Gastrocnemius medialis (tissue), 4 donors: ENCODE results near the gene SMC1B. TPM values are rescaled to one million over a fixed set of nuclear protein-coding genes. Genes with fewer than 3 reads are reported as not detected.
A peak's percentile ranks its signal among the peaks of the same experiment; 100 is the strongest.
"Not testable (repeated sequence)": the region's sequence is repeated elsewhere in the genome, so short reads cannot be mapped to it uniquely, and the experiment has no call there.

Experiments
- ATAC-seq, 2 donors: fragments of 150-250 bp; one replicate each; pipeline ENCODE4 v1.9.1; 2016
- DNase-seq, 2 donors: peaks; one replicate each; pipeline ENCODE4 v3.0.0-alpha.2; 2019
- H3K27ac ChIP-seq, 4 donors: fragments of 200-600 bp; sonication (generic); 1 replicate in 1 of 4; 2 replicates in 3 of 4; pipeline ENCODE4 v1.5.1; 2016 to 2018; ENCODE audit warnings: mild to moderate bottlenecking in 2 of 4, moderate library complexity in 1 of 4
- H3K27me3 ChIP-seq, 3 donors: fragments of 200-600 bp; sonication (generic) in 2 of 3; 1 replicate in 1 of 3; 2 replicates in 2 of 3; pipeline versions ENCODE4 v1.5.1 to v1.6.0; 2016 to 2019; ENCODE audit warnings: mild to moderate bottlenecking in 1 of 3, moderate library complexity in 1 of 3
- H3K36me3 ChIP-seq, 2 donors: fragments of 200-600 bp; sonication (generic) in 1 of 2; one replicate each; pipeline ENCODE4 v1.5.1; 2017 to 2018
- H3K4me1 ChIP-seq, 2 donors: fragments of 200-600 bp; sonication (generic) in 1 of 2; one replicate each; pipeline ENCODE4 v1.5.1; 2016 to 2017; ENCODE audit warnings: mild to moderate bottlenecking in 2 of 2
- H3K4me3 ChIP-seq, 4 donors: fragments of 200-600 bp; sonication (generic) in 3 of 4; 1 replicate in 1 of 4; 2 replicates in 3 of 4; pipeline ENCODE4 v1.5.1; 2016 to 2019; ENCODE audit warnings: mild to moderate bottlenecking in 2 of 4
- H3K9me3 ChIP-seq, 3 donors: fragments of 200-600 bp; sonication (generic) in 2 of 3; 1 replicate in 1 of 3; 2 replicates in 2 of 3; pipeline ENCODE4 v1.5.1; 2016 to 2019
- POLR2A ChIP-seq, 2 donors: fragments of 450-650 bp; IDR thresholded peaks; one replicate each; pipeline ENCODE4 v1.6.1; 2017; ENCODE audit warnings: antibody characterized with exemption in 2 of 2, mild to moderate bottlenecking in 2 of 2, moderate library complexity in 2 of 2
- in situ Hi-C, 4 donors: fragments of 200-750 bp; cut with MboI; loops; one replicate each; pipeline versions ENCODE4 v1.15.0 to v1.8.0; 2017; ENCODE audit warnings: low sequenced_read_pairs in 4 of 4
- intact Hi-C: fragments of 100-400 bp; cut with DNase I; formaldehyde crosslinking; loops from one replicate; pipeline ENCODE4 v1.15.1; 2023; ENCODE audit warnings: low total_unique reads
- total RNA-seq, 4 donors: library from RNA; depleted of rRNA; stranded (reverse); fragments of >200 nt; gene quantifications; one replicate each; pipeline versions ENCODE4 v1.1.0 to v1.2.3, GENCODE V29; 2016
- TF ChIP-seq, protein P1 (sequence below), 5 experiments: fragments of 450-650 bp in 3 of 5; fragments of 200-600 bp in 2 of 5; sonication (generic) in 2 of 5; IDR thresholded peaks in 4 of 5; conservative IDR thresholded peaks in 1 of 5; 1 replicate in 4 of 5; 2 replicates in 1 of 5; pipeline ENCODE4 v1.5.1; 2016 to 2019; ENCODE audit warnings: antibody characterized with exemption in 5 of 5, mild to moderate bottlenecking in 3 of 5, moderate library complexity in 3 of 5

The SMC1B gene
- total RNA-seq, 4 donors from 2014 or later: not detected

DNA sequence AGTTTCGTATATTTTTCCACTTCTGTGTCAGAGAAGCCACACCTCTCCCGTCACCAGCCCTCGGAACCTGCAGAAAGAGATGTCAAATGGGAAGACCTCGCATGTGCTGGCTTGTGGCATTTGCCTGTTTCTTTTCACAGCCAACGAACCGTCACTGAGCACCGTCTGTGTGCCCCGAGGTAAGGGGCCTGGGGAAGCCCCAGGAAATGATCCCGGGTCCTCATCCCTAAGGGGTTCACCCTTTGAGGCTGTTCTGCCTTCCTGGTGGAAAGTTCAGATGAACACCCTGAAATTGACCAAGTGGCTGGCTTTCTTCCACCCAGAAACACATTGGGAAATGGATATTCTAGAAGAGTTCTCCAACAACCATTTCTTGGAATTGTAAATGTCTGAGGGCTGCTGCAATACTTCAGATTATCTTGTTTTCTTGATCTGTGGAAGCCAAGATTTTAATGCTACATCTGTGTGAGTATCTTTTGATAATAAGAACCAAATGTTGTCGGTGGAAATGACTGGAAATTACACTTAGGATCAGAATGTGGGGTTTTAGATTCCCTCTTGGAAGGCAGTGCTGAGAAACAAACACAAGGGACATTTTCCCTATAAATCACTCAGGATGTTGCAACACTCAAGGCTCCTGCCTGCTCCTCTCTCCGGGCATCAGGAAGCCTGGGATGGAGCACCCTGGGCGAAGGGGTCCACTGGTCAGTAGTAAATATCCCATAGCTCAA, 37.7 kb upstream of the SMC1B start:
- intact Hi-C loops (loop anchor here (5.0 kb wide), 1 partner anchor 61 kb away; no protein-coding TSS in a partner anchor), in situ Hi-C loops (no loop called here)
- TF ChIP-seq POLR2A (IDR thresholded peaks at IDR 0.05): no peak
- TF ChIP-seq, protein P1, sequence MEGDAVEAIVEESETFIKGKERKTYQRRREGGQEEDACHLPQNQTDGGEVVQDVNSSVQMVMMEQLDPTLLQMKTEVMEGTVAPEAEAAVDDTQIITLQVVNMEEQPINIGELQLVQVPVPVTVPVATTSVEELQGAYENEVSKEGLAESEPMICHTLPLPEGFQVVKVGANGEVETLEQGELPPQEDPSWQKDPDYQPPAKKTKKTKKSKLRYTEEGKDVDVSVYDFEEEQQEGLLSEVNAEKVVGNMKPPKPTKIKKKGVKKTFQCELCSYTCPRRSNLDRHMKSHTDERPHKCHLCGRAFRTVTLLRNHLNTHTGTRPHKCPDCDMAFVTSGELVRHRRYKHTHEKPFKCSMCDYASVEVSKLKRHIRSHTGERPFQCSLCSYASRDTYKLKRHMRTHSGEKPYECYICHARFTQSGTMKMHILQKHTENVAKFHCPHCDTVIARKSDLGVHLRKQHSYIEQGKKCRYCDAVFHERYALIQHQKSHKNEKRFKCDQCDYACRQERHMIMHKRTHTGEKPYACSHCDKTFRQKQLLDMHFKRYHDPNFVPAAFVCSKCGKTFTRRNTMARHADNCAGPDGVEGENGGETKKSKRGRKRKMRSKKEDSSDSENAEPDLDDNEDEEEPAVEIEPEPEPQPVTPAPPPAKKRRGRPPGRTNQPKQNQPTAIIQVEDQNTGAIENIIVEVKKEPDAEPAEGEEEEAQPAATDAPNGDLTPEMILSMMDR (IDR thresholded peaks at IDR 0.05 in 4 of 5, conservative IDR thresholded peaks at IDR 0.05 in 1 of 5): no peak
- H3K9me3 ChIP-seq: no peaks in the 10 kb centered on the region
- H3K27ac ChIP-seq: peak overlapping the region in 3 of 4 donors; percentile 17 to 59 (median 54)
- peak in 1 of 2 donors; percentile 36 for DNase-seq
- H3K36me3 ChIP-seq: no peaks in the 10 kb centered on the region
- H3K4me1 ChIP-seq: no peaks in the 10 kb centered on the region
- ATAC-seq: peak; percentile 68 to 73
- H3K27me3 ChIP-seq: no peaks in the 10 kb centered on the region
- no peak overlapping the region for H3K4me3 ChIP-seq

GRCh38 chr22:45450101-45450785, 36.8 kb upstream of the SMC1B start:
- no peaks in the 10 kb centered on the region for H3K36me3 ChIP-seq
- DNase-seq (no peak), ATAC-seq (no peak)
- H3K4me3 ChIP-seq: no peak overlapping the region
- TF ChIP-seq POLR2A (IDR thresholded peaks at IDR 0.05): no peak
- TF ChIP-seq, protein P1 (IDR thresholded peaks at IDR 0.05 in 4 of 5, conservative IDR thresholded peaks at IDR 0.05 in 1 of 5): no peak
- intact Hi-C loops (loop anchor here (5.0 kb wide), 1 partner anchor 62 kb away; no protein-coding TSS in a partner anchor), in situ Hi-C loops (no loop called here)
- no peaks in the 10 kb centered on the region for H3K27me3 ChIP-seq
- H3K4me1 ChIP-seq: no peaks in the 10 kb centered on the region
- no peaks in the 10 kb centered on the region for H3K9me3 ChIP-seq
- H3K27ac ChIP-seq: peak overlapping the region; percentile 2 to 59 (median 36)

- intact Hi-C loops, H3K36me3 ChIP-seq, H3K9me3 ChIP-seq, H3K27me3 ChIP-seq, H3K4me1 ChIP-seq, H3K4me3 ChIP-seq, DNase-seq, ATAC-seq: not testable (repeated sequence)
- in situ Hi-C loops: loop anchor here in 1 of 4 donors (10.0 kb wide), 1 partner anchor 105 kb away; no protein-coding TSS in a partner anchor
- peak overlapping the region in 1 of 4 donors; percentile 59 for H3K27ac ChIP-seq
Observed at GRCh38 chr22:45449442-45449841, 36.0 kb upstream of the SMC1B start.

DNA sequence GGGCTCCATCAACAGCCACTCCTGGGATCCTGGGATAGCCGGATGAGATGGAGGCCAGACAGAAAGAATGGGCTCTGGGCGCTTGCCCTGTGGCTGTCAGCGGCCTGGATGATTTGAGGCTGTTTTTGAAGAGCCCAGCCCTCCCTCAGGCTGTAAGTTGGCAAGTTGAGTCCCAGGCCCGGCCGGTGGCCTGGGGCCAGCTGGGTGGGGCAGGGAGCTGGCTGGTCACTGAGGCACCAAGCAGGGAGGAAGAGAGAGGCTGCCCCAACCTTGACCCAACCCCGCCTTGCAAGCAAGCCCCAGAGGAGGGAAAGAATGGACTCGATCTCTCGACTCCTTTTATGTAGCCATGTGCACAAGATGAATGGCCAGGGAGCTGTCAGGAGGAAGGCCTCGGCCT, 35.0 kb upstream of the SMC1B start:
- Histone ChIP-seq H3K36me3 (no peaks in the 10 kb centered on the region), H3K4me3 (no peak overlapping the region), H3K4me1 (no peaks in the 10 kb centered on the region), H3K9me3 (no peaks in the 10 kb centered on the region), H3K27me3 (no peaks in the 10 kb centered on the region), H3K27ac (peak overlapping the region in 1 of 4 donors; percentile 37)
- DNase-seq: peak; percentile 10 to 74
- intact Hi-C loops (no loop called here), in situ Hi-C loops (loop anchor here in 1 of 4 donors (10.0 kb wide), 1 partner anchor 106 kb away; no protein-coding TSS in a partner anchor)
- ATAC-seq: peak; percentile 23 to 49
- TF ChIP-seq, protein P1 (IDR thresholded peaks at IDR 0.05 in 4 of 5, conservative IDR thresholded peaks at IDR 0.05 in 1 of 5): no peak
- no peak for TF ChIP-seq POLR2A (IDR thresholded peaks at IDR 0.05)

- H3K36me3 ChIP-seq, ATAC-seq, DNase-seq, H3K4me1 ChIP-seq, H3K27me3 ChIP-seq, H3K4me3 ChIP-seq, H3K27ac ChIP-seq, H3K9me3 ChIP-seq, intact Hi-C loops: not testable (repeated sequence)
- in situ Hi-C loops: loop anchor here in 1 of 4 donors (10.0 kb wide), 1 partner anchor 107 kb away; no protein-coding TSS in a partner anchor
Observed at GRCh38 chr22:45447596-45447995, 34.2 kb upstream of the SMC1B start.
